Putamen (tissue), 1 donor: ENCODE measurements around the gene ZNF746.

Source experiments
- DNase-seq: peaks from one replicate; pipeline ENCODE4 v3.0.0-alpha.2; 2016; ENCODE audit warnings: low spot score

ZNF746 gene

GRCh38 chr7:149490083-149490760 lies 7.4 kb downstream of the ZNF746 start:
- no peak for DNase-seq

DNA sequence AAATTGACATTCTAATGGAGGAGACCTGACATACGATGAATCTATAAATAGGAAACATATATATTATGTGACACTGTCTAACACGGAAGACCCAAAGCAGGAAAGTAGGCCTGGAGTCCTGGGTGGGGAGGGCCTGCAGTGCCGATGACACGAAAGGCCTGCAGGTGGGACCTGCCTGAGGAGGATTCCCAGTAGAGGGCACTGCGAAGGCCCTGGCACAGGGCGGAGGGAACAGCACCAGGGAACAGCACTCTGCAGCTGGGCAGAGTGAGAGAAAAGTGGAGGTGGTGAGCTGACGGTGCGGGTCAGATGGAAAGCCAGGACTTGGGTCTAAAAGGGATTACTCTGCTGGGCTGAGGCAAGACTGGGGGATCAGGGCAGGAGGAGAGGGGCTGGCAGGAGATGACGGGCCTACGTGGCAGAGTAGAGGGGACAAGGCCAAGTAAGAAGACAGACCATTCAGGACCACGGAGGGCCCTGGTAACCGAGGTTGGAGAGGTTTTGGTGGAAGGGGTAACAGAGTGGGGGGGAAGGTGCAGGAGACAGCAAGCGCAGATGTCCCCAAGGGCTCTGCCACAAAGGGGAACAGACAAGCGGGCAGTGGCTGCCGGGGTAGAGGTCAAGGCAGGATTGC lies 8.1 kb downstream of the ZNF746 start:
- no peak for DNase-seq

DNA sequence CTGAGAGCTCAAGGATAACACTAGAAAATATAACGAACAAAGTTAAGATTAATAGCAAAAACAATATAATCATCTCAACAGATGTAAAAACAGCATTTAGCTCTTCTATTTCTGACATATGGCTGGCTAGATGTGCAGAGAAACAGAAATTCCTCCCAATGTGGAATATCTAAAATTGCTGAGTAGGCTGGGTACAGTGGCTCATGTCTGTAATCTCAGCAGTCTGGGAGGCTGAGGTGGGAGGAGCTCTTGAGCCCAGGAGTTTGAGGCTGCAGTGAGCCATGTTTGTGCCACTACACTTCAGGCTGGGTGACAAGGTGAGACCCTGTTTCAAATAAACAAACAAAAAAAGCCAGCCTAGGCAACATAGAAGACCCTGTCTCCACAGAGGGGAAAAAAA lies 18.0 kb downstream of the ZNF746 start:
- DNase-seq, result no peak

- no peak for DNase-seq
Observed at GRCh38 chr7:149478754-149479153, 18.9 kb downstream of the ZNF746 start.

GRCh38 chr7:149477494-149478443 lies 19.8 kb downstream of the ZNF746 start:
- DNase-seq, result no peak

GRCh38 chr7:149476791-149477190 lies 20.8 kb downstream of the ZNF746 start:
- no peak for DNase-seq

DNA sequence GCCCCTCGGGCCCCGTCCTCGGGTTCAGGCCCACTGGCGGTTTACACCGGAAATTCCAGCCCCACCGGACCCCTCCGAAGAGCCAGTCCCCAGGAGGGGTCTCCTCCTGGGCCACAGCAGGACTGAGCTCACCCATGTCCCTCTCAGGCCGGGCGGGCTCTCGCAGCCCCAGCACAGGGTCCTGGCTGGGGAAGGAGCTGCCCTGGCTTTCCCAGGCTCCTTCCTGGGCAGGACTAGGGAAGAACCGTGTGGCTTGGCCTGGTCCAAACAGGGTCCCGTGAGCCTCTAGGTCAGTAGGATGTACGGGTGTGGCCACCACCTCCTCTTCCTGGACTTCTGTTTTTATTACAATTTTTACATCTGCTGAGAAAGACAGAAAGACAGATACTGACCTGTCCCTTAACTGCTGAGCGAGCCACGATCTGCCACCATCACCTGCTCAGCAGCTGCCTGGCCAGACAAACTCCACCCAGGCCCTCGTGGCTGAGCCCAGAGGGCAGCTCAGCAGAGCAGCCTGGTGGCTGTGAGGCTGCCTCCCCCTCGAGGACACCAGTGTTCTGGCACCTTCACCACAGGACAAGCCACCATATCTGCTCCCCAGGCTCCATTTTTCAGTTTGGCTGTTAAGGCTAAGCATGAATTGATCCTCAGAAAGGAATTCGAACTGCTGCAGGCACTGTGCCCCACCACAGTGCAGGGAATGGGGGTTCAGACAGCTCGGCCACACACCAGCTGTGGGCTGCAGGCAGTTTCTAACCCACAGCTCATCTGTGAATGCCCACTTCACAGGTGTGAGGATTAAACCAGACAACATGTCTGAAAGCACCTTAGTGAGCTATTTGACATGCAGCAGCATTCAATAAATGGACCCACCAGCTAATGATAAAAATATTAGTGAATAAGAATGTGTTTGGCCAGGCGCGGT lies 22.2 kb downstream of the ZNF746 start:
- no peak for DNase-seq

DNA sequence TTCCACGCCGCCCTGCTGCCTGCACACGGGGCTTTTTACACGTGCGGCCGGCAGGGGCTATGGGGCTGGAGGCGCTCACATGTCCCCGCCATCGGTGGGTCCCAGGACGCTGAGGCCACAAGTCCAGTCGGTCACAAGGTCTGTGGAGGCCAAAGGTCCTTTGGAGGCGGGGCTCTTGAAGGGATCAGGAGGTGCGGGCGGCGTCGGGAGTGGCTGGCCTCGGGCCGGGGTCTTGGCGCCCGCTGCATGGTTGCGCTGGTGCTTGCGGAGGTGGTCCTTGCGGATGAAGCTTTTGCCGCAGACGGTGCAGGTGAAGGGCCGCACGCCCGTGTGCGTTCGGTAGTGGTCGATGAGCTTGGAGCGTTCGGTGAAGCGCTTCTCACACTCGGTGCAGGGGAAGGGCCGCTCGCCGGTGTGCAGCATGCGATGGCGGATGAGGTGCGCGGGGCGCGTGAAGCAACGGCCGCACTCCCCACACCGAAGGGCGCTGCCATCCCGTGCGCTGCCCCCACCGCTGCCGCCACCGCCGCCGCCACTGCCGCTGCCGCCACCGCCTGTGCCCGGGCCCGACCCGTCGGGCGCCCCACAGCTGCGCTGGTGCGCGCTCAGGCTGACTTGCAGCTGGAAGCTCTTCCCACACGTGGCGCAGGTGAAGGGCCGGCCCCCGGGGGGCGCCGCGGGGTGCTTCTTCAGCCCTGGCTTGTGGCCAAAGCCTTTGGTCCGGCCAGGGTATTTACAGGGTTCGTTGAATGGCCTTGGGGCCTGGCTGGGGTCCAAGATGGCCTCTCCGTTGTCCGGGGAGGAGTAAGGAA lies 23.1 kb downstream of the ZNF746 start:
- DNase-seq, result no peak

GRCh38 chr7:149473251-149473650 lies 24.4 kb downstream of the ZNF746 start:
- peak; percentile 55 for DNase-seq

DNA sequence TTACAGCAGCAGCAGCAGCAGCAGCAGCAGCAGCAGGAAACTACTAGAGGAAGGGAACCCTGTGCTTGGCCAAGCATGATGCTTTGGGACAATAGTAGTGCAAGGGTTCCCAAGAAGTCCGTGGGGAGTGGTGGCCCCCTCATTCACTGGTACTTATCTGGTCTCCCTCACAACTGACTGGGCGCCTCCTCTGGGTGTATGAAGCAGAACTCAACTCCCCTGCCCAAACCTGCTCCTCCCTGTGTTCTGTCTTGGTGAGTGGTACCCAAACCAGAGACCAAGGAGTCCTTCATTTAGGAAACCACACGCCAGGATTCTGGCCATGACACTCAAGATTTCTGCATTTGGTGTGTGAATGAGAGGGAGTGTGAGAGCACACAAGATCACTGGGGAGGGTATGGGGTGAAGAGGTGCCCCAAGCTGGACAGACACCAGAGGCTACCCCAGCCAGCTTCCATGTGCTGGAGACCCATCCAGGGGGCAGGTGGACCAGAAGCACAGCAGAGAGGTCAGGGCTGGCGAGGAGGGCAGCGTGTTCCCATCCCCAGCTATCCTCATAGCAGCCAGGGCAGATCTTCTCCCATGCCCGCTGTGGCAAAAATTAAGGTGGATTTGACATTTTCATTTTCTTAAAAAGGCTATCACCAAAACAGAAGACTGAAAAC lies 26.2 kb downstream of the ZNF746 start:
- no peak for DNase-seq

GRCh38 chr7:149469806-149470205 lies 27.8 kb downstream of the ZNF746 start:
- no peak for DNase-seq

GRCh38 chr7:149468208-149468607 lies 29.4 kb downstream of the ZNF746 start:
- DNase-seq, result no peak

DNA sequence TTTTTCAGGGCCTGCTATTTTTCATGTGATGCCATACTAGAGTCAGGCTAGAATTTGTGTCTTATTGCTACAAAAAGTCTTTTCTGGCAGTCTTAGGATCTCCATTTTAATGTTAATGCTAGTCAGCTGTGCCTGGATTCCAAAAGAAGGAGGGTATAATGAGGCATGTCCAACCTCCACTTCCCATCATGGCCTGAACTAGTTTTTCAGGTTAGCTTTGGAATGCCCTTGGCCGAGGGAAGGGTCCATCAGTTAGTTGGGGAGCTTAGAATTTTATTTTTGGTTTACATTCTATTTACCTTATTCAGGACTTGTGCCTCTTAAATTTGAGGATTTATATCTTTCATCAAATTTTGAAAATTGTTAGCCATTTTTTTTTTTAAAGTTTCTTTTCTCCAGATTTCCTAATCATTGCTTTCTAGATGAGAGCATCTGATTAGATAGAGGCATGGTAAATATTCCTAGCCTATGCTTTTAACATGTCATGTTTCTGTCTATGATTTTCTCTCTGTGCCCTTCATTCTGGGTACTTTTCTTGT lies 30.2 kb downstream of the ZNF746 start:
- DNase-seq, result no peak

DNA sequence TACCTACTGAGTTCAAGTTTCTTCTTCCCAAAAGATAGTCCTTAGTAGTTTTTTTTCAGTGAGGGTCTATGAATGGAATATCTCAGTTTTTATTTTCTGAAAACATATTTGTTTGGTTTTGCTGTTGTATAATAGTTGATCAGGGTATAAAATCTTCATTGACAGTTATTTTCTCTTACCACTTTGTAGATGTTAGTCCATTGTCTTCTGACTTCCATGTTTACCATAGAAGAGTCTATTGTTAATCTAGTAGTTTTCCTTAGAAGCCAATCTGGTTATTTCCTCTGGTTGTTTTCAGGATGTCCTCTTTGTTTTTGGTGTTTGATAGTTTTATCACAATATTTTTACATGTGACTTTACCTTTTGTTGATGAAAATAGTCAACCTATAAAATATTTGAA lies 31.2 kb downstream of the ZNF746 start:
- no peak for DNase-seq

DNA sequence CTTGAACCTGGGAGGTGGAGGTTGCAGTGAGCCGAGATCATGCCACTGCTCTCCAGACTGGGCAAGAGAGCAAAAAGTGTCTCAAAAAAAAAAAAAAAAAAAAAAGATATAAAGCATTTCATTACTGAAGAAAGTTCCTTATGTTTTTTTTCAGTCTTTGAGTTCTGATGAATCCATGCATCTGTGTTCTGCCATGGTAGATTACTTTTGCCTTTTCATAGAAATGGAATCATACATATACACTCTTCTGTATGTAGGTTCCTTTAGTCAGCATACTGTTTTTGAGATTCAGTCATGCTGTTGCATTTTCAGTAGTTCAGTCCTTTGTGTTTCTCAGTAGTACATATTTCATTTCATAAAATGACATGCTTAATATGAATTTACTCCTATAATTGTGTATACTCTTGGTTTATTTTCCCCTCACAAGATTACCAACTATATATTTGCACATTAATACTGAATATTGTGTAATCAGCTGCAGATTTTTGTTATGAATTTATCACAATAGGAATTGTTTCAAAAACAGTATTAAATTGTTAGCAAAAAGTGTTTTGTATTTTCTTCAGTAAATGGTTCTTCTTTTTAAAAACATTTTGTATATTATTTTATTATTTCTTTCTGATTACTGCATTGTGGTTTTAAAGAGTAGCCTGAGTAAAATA lies 34.0 kb downstream of the ZNF746 start:
- DNase-seq, result no peak

DNA sequence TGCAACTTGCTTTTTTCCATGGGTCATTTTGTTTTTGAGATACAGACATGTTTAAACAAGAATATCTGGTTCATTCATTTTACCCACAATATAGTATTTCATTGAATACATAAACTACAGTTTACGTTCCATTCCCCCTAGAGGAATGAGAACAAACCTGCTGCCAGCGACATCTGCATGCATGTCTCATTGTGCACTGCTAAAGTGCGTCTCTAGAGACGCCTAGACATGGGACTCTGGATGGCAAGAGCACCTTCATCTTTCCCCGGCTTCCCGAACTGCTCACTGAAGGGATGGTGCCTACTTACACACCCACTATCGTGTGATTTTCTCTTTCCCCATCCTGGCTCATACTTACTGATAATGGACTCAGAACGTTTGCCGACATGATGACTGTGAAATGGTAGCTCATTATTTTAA lies 35.5 kb downstream of the ZNF746 start:
- DNase-seq, result no peak

- DNase-seq, result peak; percentile 84
Observed at GRCh38 chr7:149460493-149461277, 36.9 kb downstream of the ZNF746 start, which contains the start of gene ZNF777. Gene ZNF777 (minus strand): TSS chr7:149461062. CDS start chr7:149456022, 5,040 bp downstream.
